GM12878 (cell line): ENCODE data around the gene RAB3C. TPM values are rescaled to one million over a fixed set of nuclear protein-coding genes. Genes with fewer than 3 reads are reported as not detected.

Source experiments
- ATAC-seq: fragments of 200-7000 bp; cut with Tn5 transposase; 3 replicates; pipeline ENCODE4 v1.9.1; 2020; ENCODE audit warnings: mild to moderate bottlenecking, moderate library complexity
- BruUV-seq: library from RNA; stranded (reverse); fragments of 400-500 nt; replicated peaks from 2 replicates; lab custom pipeline; 2021; lab: Mats Ljungman, UMichigan
- CTCF ChIA-PET: fragments of 300-600 bp; sonication (Branson Sonifier 250); formaldehyde crosslinking; extraction: SDS; loops from one replicate; lab custom pipeline; 2021; ENCODE audit warnings: inconsistent platforms; lab: Yijun Ruan, JAX
- POLR2A ChIA-PET: fragments of 350-600 bp; formaldehyde crosslinking; extraction: SDS; loops from one replicate; lab custom pipeline; 2021; ENCODE audit warnings: inconsistent platforms; lab: Charles Lee
- RAD21 ChIA-PET: fragments of 300-600 bp; sonication (Branson Sonifier 250); formaldehyde crosslinking; loops from one replicate; lab custom pipeline; 2023; ENCODE audit warnings: antibody characterized with exemption; ENCODE audit not compliant: unreplicated experiment; lab: Charles Lee
- SMC1A ChIA-PET: fragments of 300-600 bp; sonication (Branson Sonifier 250); formaldehyde crosslinking; loops from one replicate; lab custom pipeline; 2023; ENCODE audit not compliant: unreplicated experiment, uncharacterized antibody; lab: Charles Lee
- DNase-seq: peaks from one replicate; pipeline ENCODE4 v3.0.0-alpha.2; 2011; ENCODE audit warnings: low read depth, low spot score
- FAIRE-seq: peaks from 3 replicates; lab custom pipeline; 2011; peaks lifted over from hg19 to GRCh38; lab: Jason Lieb, UNC
- H2AFZ ChIP-seq: 2 replicates; pipeline ENCODE4 v1.6.0; 2011; ENCODE audit warnings: low read depth, low read length, control low read depth; ENCODE audit not compliant: control insufficient read depth
- H3K27ac ChIP-seq: 2 replicates; pipeline ENCODE4 v1.5.1; 2011; ENCODE audit warnings: control low read depth; ENCODE audit not compliant: control insufficient read depth, insufficient read depth
- H3K27me3 ChIP-seq, 2 experiments: replicated peaks in 1 of 2; 2 replicates each; pipeline versions ENCODE4 v1.6.0 to v1.6.1; 2011; ENCODE audit warnings: low read length in 1 of 2; ENCODE audit not compliant: control insufficient read depth in 2 of 2, insufficient read depth in 2 of 2
- H3K36me3 ChIP-seq, 2 experiments: 2 replicates each; pipeline ENCODE4 v1.5.1; 2011; ENCODE audit warnings: low read length in 1 of 2; ENCODE audit not compliant: control insufficient read depth in 2 of 2, insufficient read depth in 2 of 2
- H3K4me1 ChIP-seq: 2 replicates; pipeline ENCODE4 v1.6.1; 2011; ENCODE audit warnings: mild to moderate bottlenecking, low read length, moderate library complexity, mixed read lengths; ENCODE audit not compliant: control insufficient read depth, insufficient read depth
- H3K4me2 ChIP-seq: 2 replicates; pipeline ENCODE4 v1.6.0; 2011; ENCODE audit warnings: control low read depth; ENCODE audit not compliant: control insufficient read depth, insufficient read depth
- H3K4me3 ChIP-seq: fragments of 200-600 bp; sonication (generic); 2 replicates; pipeline ENCODE4 v1.5.1; 2016
- H3K79me2 ChIP-seq: 2 replicates; pipeline ENCODE4 v1.6.0; 2011; ENCODE audit warnings: low read length; ENCODE audit not compliant: control insufficient read depth, insufficient read depth
- H3K9ac ChIP-seq: 2 replicates; pipeline ENCODE4 v1.8.0; 2011; ENCODE audit warnings: low read length, control low read depth, mixed read lengths; ENCODE audit not compliant: control insufficient read depth, insufficient read depth
- H3K9me3 ChIP-seq: replicated peaks from 3 replicates; pipeline ENCODE4 v1.5.1; 2011; ENCODE audit warnings: mild to moderate bottlenecking, low read length; ENCODE audit not compliant: control insufficient read depth, insufficient read depth
- H4K20me1 ChIP-seq: 2 replicates; pipeline ENCODE4 v1.6.0; 2011; ENCODE audit not compliant: control insufficient read depth, insufficient read depth
- ESRRA ChIP-seq: IDR thresholded peaks from 2 replicates; pipeline ENCODE4 v1.6.1; 2012; ENCODE audit warnings: mild to moderate bottlenecking, low read length, improper control_type of control experiment
- IKZF1 ChIP-seq: fragments of 450-650 bp; conservative IDR thresholded peaks from 2 replicates; pipeline ENCODE4 v1.6.1; 2017; ENCODE audit warnings: antibody characterized with exemption, mild to moderate bottlenecking
- MXI1 ChIP-seq: fragments of 150-350 bp; IDR thresholded peaks from 2 replicates; pipeline ENCODE4 v1.6.1; 2011; ENCODE audit warnings: low read depth, mild to moderate bottlenecking, inconsistent platforms, low read length, improper control_type of control experiment
- PAX5 ChIP-seq: IDR thresholded peaks from 2 replicates; pipeline ENCODE4 v1.6.1; 2011; ENCODE audit warnings: low read depth, low read length, borderline replicate concordance
- PRDM15 ChIP-seq: fragments of 450-650 bp; formaldehyde crosslinking; IDR thresholded peaks from 2 replicates; pipeline ENCODE4 v1.4.0; 2020; ENCODE audit warnings: mild to moderate bottlenecking, moderate library complexity
- RELA ChIP-seq: fragments of 450-650 bp; IDR thresholded peaks from 2 replicates; pipeline ENCODE4 v1.8.0; 2014; ENCODE audit warnings: borderline replicate concordance; ENCODE audit not compliant: partially characterized antibody
- SMARCA5 ChIP-seq: fragments of 450-650 bp; IDR thresholded peaks from 2 replicates; pipeline ENCODE4 v1.6.1; 2017; ENCODE audit warnings: mild to moderate bottlenecking
- TCF12 ChIP-seq: IDR thresholded peaks from 2 replicates; pipeline ENCODE4 v1.6.1; 2011; ENCODE audit warnings: low read depth, mild to moderate bottlenecking, low read length
- ZZZ3 ChIP-seq: IDR thresholded peaks from 2 replicates; pipeline ENCODE4 v1.6.1; 2011; ENCODE audit warnings: low read depth; ENCODE audit not compliant: control insufficient read depth, insufficient read length
- WGBS: methylation state at CpG from one replicate; pipeline ENCODE4 v1.1.6; 2016; ENCODE audit warnings: low lambda C conversion rate; ENCODE audit not compliant: insufficient replicate concordance, insufficient coverage; ENCODE audit errors: missing lambda C conversion rate; 5-methylcytosine and 5-hydroxymethylcytosine counted together
- in situ Hi-C: fragments of 300-500 bp; cut with MboI; formaldehyde crosslinking; loops from 9 replicates; pipeline ENCODE4 v1.14.3; 2018; ENCODE audit warnings: mixed read lengths
- intact Hi-C: fragments of 100-400 bp; cut with micrococcal nuclease; formaldehyde crosslinking; loops from one replicate; pipeline ENCODE4 v1.14.2; 2022; ENCODE audit not compliant: unreplicated experiment
- polyA plus RNA-seq, 11 experiments: library from polyadenylated mRNA; depleted of rRNA in 4 of 11; unstranded in 6 of 11; stranded (reverse) in 5 of 11; fragments of >200 nt; fragmentation: Nextera tagmentation in 4 of 11; fragmentation: Illumina TruSeq in 1 of 11; extraction: Ambion mirVana in 4 of 11; extraction: Trizol in 1 of 11; gene quantifications; 1 replicate in 1 of 11; 2 replicates in 10 of 11; pipeline versions ENCODE4 v1.2.1 to v1.2.3, GENCODE V29; 2011 to 2016; ENCODE audit warnings: inconsistent platforms in 2 of 11, missing spikeins in 2 of 11, low read depth in 1 of 11
- total RNA-seq, 4 experiments: library from RNA; depleted of rRNA in 3 of 4; stranded (reverse); fragments of >200 nt in 3 of 4; fragmentation: Illumina TruSeq in 1 of 4; extraction: Trizol in 1 of 4; gene quantifications; 2 replicates each; pipeline versions ENCODE4 v1.2.1 to v1.2.3, GENCODE V29; 2013 to 2021

Gene RAB3C
- total and polyA plus RNA-seq, 10 of the 15 experiments (the other 5 are each of a cell fraction or from before 2014, with no cell fraction given) = not detected

- TF ChIP-seq PRDM15 (CRISPR knock-in tag) (no peak), RELA (no peak), TCF12 (no peak), PAX5 (no peak), MXI1 (no peak)
Measured at GRCh38 chr5:58825899-58826298, 243.0 kb downstream of the RAB3C start (continued).

GRCh38 chr5:58827463-58827862 is 244.6 kb downstream of the RAB3C start:
- Histone ChIP-seq H3K4me2 (no peak overlapping the region), H3K79me2 (no peaks in the 10 kb centered on the region), H3K9ac (no peak overlapping the region), H3K4me3 (no peak overlapping the region), H3K27me3 (no peaks in the 10 kb centered on the region), H3K9me3 (no peaks in the 10 kb centered on the region), H3K27ac (no peak overlapping the region), H4K20me1 (no peaks in the 10 kb centered on the region), H3K4me1 (no peaks in the 10 kb centered on the region), H3K36me3 (no peaks in the 10 kb centered on the region), H2AFZ (no peak overlapping the region)
- no peak for TF ChIP-seq ZZZ3
- no peak for TF ChIP-seq IKZF1
- TF ChIP-seq ESRRA = no peak
- no peak for TF ChIP-seq SMARCA5
- CTCF ChIA-PET = no interaction called here
- SMC1A ChIA-PET = no interaction called here
- ATAC-seq = no peak
- WGBS = 0% methylated on average over 2 of the region's 2 CpGs
- no TSS peak for BruUV-seq
- FAIRE-seq = no peak
- RAD21 ChIA-PET = no interaction called here
- in situ Hi-C loops (loop anchor here (25.0 kb wide), 1 partner anchor 1040 kb away; no protein-coding TSS in a partner anchor), intact Hi-C loops (no loop called here)
- no peak for DNase-seq
- POLR2A ChIA-PET = no interaction called here
